Germinal center (tissue), 1 donor: ENCODE data around the gene CHRM1.
A peak's percentile ranks its signal among the peaks of the same experiment; 100 is the strongest.

Source experiments
- DNase-seq: peaks from one replicate; pipeline ENCODE4 v3.0.0; 2012; ENCODE audit warnings: mixed read lengths, low spot score

CHRM1 gene

DNA sequence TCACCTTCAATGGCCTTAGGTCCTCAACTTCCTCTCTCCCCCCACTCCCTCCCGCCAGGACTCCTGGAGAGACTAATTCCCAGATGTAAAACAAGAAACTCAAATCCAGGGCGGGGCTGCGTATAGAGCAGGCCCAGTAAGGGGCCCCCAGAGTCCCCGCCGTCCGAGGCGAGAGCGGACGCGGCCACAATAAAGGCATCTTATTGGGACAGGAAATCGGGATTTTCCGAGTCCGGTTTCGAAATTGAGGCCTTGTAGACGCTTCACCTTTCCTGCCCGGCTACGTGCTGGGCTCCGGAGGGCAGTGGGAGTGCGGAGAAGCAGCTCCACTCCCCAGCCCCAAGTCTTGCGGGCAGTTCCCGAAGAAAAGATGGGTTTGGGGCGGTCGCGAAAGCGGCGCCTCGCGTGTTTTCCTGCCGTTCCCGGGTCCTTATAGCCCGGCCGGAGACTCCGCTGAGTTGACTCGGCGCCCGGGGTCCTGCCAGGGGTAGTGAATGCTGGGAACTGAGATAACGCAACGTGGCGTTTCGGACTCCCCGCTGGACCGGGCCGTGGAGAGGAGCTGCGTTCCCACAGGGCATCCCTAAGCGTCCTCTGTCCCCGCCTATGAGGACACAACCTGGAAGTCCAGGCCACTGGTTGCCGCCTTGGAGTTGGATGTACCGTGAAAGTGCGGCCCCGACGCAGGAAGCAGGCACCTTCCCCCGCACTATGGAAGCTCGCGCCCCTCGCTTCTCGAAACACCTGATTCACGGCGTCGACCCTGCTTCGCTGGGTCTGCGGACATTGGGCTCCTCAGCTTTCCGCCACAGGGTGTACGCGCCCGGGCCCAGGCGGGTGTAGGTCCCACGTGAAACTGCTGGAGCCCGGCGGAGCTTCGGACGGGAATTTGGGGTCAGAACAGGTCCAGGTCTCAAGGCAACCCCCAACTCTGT lies 4.8 kb upstream of the CHRM1 start:
- DNase-seq, result no peak

DNA sequence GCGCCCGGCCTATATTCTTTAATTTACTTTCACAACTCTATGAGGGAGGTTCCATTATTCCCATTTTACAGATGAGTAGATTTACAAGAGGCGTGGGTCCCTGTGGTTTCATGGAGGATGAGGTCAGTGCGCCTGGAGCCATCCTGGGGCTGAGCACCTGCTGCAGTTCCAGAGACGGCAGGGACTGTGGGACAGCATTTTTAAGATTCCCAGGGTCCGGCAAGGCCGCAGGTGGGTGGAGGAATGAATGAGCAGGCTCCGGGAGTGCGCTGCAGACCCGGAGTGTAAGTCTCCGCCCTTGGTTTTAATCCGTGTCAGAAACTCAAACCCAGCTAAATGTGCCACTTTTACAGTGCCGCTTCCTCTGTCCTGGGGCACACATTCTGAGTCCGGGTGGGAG lies 4.1 kb upstream of the CHRM1 start:
- DNase-seq, result no peak

DNA sequence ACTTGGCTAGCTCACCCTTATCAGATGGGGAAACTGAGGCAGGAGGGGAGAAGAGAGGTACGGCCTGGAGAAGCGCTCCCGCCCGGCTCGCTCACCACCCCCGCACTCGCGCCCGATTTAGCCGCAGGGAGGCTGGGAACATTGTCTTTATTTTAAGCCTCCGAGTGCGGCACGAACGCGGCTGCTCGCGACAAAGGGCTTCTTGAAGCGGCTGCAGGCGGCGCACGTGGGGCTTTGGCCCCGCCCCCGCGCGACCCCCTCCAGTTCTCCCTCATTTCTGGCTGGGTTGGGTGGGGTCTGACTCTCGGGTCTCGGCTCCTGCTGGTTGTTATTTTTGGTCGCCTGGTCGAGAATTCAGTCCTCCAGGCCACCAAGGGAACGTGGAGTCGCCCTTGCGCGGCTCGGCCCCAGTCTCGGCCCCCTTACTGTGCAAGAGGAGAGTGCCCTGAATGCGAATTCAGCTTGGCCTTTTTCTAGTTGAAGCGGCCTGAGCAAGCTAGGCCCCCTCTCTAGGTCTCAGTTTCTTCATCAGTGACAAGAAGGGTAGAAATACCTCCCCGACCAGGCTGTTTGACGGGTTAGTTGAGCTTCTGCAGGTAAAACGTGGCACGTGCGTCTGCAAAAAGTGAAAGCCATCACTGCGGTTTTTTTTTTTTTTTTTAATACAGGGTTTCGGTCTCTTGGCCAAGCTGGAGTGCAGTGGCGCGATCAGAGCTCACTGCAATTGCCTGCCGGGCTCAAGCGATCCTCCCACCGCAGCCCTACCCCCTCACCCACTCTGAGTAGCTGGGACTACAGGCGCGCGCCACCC lies 2.6 kb upstream of the CHRM1 start:
- DNase-seq, result no peak

DNA sequence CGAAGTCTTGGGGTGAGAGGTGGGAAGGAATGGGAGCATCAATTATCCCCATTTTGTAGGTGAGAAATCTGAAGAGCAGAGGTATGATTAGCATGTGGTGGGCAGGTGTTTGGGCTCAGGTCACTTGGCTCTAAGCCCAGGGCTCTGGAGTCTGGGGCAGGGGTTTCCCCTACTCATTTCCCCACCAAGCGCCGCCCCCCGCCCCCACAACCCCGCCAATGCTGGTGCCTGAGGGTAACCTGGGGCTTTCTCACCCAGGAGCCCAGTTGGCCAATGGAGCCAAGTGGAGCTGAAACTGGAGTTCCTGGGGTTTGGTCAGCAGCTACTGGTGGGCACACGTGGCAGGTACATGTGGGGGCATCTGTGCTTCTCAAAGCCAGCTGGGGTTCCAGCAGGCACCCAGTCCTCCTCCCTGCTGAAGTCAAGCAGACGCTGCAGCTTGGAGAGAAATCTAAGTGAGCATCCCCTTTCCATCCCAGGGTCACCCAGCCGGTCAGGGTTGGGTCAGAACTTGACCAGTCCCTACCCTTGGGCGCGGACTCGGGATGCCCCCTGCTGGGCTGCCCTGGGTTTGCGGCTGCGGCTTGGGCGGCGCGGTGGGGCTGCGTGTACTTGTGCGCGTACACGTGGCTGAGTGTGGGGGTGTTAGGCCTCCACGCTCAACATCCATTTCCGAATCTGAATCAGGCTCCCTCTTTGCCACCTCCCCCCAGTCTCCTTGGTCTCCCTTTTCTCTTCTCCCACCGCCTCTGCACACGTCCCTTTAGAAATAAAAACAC lies 1.7 kb upstream of the CHRM1 start:
- DNase-seq, result peak; percentile 50

DNA sequence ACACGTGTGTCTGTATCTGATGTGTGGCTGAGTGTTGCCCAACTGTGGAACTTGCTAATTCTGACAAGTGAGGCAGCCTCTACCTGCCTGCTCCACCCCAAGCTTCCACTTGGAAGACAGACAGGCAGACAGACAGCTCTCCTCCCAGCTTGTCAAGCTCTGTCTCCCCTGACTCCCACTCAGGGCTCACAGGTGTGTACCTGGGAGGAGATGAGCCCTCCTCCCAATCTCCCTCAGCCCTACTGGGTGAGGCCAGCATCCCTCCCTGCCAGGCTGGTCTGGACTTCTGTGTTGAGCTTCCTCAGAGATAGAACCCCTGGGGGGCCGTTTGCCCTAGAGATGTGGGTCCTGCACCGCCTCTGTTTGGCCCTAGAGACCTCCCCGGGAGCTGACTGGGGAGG lies 1.0 kb upstream of the CHRM1 start:
- no peak for DNase-seq

DNA sequence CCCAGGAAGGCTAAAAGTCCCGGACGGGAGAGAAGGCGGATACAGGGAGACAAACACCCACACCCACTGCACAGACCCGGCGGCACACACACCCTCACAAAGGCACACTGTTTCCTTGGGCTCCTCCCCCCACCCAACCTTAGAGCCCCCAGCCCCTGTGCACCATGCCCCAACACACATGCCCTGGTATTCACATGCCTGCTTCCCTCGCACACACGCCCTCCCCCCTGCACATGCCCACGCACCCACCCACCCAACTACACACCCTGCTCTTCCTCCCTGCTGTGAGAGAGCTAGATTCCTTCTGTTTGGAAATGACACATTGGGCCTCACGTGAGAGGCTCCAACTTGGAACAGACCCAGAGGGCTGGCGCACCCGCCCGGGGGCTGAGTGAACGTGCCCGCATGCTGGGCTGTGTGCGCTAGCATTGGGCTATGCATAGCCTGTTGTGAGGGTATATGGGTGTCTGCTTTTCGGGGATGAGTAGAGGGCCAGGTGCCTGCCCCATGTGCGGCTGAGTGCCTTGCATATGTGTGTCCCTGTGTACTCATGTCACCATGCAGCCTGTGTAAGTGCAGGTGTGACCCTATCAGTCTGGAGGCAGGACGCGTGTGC lies 518 bp upstream of the CHRM1 start:
- no peak for DNase-seq

DNA sequence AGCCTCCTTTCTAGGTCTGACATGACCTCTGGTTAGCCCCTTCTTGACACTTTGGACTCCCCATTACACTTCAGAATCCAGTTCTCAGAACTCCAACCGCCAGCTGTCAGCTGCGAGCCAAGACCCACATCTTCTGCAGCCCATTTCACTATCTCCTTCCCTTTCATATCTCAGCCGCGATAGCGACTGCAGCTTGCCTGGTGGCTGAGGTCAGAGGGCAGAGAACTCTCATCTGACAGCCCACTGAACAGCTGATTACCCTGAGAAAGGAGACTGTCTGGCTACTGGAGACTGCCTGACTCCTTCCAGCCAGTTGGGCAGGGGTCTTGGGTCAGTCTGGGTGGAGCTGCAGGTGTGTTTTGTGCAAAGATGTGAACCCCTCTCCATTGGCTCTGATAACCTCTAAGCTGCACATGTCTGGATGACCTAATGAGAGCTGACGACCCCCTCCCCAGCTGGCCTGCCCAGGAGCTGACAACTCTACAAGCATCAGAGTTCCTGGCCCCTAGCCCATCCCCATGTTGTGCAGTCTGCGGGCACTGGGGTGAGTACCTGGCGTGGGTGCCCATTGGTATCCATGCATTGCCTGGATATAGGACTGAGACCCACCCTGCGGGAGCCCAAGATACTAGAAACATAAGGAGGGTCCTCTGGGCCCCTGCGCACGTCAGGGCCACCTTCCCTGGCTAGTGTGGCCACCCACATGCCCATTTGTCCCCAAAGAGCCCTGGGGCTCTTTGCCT lies 1.1 kb downstream of the CHRM1 start:
- DNase-seq, result no peak

DNA sequence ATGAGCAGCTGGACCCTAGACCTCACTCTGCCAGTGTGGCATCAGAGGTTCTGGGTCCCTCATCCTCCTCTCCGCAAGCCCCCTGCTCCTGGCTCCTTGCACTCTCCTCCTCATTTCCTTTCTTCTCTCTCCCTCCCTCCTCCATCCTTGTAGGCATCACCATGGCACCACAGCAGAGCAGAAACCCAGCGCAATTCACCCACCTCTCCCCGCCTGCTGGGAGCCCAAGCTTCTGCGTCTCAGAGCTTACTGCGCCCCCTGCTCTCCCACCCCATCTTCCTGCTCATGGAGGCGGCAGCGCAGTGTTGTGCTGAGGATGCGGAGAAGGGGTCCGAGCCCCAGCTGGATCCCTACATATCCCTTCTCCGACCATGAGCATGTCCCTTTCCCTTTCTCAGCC lies 1.7 kb downstream of the CHRM1 start:
- no peak for DNase-seq

DNA sequence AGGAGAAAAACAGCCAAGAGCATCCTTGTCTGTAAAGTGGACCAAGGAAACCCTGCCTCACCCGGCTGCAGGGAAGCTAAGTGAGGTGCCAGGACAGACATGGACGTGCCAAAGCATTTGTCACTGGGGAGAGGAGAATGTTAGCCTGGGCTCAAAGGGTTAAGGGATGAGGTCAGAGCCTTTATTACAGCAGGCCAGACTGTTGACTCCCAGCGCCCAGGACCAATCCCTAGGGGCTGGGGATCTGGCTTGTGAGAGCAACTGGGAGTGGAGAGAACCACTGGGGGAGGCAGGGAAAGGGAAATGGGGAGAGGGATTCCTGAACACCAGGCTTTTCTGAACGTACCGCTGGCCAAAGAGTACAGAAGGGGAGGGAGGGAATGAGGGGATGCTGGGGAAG lies 2.6 kb downstream of the CHRM1 start:
- no peak for DNase-seq

DNA sequence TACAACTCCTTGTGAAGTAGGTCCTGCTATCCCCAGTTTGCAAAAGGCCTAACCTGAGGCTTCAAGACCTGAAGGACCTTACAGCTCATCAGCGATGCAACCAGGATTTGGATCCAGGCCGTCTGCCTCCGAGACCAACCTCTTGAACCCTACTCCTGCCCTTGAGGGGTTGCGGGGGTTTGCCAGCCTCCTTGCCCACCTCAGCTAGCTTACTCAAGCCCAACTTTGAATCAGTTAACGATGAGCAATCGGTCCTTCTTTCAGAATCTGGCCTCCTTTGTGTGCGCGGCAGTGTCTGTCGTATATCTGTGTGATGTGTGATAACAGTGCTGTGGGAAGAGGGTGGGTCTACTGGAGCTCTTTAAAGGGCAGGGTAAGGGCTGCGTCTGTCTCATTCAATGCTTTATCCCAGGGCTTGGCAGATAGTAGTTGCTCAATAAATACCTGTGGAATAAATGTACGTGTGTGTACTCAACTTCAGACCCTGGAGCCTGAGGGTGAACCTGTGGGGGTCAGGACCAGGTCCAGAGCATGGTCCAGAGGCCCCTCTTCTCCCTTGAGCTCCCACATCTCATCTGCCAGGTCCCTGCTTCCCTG lies 3.2 kb downstream of the CHRM1 start:
- no peak for DNase-seq

DNA sequence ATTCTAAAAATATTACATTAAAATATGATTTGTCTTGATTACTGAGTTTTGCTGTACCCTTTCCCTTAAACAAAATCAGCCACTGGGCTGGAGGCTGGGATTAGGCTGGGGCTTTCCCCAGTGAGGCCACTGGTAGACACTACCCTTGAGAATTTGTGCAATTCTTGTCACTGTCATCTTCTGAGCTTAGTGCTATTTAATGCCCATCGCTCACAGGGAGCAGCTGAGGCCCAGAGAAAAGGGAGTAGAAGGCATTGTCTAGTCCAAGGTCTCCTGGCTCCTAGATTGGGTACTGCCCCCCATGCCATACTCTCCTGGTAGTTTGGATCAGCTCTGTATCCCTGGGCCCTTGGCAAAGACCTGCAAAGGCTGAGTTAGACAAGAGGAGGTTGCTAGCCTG lies 6.7 kb downstream of the CHRM1 start:
- DNase-seq, result no peak

DNA sequence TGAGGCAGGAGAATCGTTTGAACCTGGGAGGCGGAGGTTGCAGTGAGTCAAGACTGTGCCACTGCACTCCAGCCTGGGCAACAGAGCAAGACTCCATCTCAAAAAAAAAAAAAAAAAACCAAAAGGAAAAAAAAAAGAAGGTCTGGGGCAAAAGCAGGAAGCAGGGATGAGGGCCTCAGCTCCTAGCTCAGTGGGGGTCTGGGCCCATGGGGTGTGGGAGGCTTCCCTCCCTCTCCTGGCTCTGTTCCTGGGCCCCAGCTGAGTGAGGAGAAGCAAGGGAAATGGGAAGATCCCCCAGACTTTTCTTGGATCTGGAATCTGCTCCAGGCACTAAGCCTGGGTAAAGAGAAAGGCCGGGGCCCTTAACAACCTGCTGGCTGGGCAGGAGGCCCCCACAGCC lies 8.9 kb downstream of the CHRM1 start:
- DNase-seq, result no peak

DNA sequence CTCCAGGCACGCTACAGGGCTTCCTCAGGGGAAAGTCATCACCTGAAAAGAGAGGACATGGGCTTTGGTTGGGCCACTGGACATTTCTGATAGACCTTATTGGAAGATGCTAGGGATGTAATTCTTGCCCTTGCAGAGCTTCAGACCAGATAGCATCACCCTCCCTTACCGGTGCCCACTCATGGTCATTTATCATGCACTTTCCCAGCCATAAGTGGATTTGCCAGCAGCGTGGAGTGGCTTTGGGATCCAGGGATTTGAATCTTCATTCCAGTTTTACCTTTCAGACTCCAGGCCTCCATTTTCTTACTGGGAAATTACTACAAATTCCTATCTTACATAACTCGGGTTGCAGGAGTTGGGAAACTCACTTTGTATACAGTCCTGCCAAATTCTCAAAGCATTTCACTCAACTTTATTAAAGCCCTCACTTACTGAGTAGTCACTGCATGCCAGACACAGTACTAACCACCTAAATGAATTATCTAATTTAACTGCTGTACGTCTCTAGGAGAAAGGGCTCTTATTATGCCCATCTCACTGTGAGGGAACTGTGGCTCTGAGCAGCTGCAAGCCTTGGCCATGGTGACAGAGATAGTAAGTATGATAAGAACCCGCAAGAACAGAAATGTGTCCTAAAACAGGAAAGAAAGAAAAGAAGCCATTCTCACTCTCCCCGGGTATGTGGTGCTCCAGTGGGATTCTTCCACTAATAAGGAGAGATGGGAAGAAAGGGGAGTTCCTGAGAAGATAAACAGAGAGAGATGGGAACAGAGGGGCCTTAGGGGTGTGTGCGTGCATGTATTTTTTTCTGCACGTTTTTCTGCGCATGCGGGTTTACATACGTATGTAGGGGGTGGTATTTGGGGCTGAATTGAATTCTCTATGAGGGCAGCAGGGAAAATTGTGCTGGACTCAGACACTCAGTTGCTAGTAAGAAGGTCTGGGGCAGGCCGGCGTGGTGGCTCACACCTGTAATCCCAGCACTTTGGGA lies 9.7 kb downstream of the CHRM1 start:
- no peak for DNase-seq

DNA sequence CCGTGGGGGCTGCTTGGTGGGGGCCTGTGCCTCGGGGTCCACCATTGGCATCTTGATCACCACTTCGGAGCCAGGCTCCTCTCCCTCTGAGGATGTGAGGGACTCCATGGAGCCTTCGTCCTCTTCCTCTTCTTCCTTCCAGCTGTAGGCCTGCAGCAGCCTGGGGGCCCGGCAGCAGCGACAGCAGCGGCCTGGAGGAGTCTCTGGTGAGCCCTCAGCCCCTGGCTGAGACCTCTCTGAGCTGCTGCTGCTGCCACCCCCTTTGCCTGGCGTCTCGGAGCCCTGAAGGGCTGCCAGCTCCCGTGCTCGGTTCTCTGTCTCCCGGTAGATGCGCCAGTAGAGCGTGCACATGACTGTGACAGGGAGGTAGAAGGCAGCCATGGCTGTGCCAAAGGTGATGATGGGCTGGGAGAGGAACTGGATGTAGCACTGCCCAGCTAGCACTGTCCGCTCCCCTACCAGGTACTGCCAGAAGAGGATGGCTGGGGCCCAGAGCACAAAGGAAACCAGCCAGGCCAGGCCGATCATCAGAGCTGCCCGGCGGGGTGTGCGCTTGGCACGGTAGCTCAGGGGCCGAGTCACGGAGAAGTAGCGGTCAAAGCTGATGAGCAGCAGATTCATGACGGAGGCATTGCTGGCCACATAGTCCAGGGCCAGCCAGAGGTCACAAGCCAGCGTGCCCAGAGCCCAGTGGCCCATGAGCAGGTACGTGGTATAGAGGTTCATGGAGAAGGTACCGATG lies 10.9 kb downstream of the CHRM1 start:
- no peak for DNase-seq

DNA sequence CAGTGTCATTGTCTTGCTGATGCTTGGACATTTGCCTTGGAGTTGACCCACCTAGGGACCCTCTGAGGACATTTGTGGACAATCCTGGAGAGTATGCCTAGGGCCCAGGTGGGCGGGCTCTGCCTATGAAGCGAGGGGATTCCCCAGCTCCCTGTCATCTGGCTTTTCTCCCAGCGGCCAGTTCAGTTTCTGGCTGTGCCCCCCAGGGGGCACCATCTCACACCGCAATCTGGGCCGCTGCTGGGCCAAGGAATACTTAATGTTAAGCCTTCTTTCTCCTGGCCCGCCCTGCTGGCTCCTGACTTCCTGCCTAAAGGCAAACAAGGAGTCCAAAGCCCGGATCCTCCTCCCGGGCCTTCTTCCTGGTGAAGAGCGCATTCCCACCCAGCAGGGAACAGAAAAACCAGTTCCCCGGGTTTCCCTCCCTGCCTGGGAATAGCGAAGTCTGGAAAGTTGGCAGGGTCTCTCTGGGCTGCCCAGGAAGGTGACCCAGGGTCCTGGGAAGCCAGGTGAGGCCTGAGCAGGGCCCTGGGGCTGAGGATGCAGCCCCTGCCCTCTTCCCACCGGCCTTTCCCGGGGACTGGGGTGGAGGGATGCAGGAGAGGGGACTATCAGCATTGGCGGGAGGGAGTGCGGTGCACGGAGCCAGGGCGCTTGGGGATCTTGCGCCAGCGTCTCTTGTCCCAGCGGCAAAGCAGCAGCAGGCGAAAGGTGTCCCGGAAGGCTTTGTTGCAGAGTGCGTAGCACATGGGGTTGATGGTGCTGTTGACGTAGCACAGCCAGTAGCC lies 11.9 kb downstream of the CHRM1 start:
- peak; percentile 54 for DNase-seq

DNA sequence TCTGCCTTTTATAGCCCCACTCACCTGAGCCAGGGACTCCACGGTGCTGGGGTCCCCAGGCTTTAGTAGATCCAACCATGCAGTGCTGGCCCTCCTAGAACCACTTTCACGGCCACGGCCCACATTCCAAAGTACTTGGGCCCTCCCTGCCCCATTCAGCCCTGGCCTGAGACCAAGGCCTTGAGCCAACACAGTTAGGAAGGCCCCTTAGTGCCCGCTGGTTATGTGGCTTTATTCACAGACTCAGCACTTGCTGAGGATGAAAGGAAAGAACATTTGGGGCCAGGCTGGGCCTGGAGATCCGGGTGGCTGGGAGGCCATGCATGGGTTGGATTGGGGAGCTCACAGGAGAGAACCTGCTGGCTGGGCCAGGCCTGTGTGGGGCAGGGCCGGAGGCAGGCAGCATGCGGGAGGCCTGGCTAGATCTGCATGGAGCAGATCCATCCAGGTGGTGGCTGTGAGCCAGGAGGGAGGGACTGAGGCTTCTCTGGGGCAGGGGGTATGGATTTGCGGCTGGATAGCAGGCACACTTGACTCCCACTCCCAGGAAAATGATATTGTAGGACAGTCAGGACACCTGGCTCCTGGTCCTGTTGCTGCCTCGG lies 12.6 kb downstream of the CHRM1 start:
- DNase-seq, result no peak

DNA sequence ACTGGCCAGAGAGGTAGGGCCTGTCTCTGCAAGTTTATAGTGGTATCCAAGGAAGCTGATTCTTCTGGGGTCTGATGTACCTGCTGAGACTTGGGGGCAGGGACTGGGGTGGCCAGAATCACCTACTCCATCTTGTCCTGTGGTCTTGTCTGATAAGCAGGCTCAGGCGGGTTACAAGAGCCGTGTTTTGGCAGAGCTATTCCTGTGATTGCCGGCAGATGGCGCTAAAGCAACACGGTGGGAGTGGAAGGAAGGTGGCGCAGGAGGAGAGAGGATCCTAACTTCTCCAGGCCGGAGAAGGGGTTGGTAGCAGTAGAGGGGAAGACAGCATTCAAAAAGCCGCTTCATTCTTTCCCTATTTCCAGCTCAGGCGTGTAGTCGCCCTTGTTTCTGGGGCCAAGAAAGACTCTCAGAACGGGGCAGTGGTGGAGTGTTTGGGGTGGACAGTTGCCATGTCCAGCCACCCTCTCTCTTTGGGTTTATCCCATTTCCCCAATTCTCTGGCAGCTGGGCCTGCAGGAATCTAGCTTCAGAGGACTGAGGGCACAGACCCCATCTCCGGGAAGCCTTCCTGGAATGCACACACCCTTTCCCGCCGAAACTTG lies 15.1 kb downstream of the CHRM1 start:
- peak; percentile 81 for DNase-seq
